ENCODE results near the gene SDHAF3.
A peak's percentile ranks its signal among the peaks of the same experiment; 100 is the strongest.
"Not testable (repeated sequence)": the region's sequence is repeated elsewhere in the genome, so short reads cannot be mapped to it uniquely, and the experiment has no call there.

SDHAF3 gene

GRCh38 chr7:97117372-97118188 lies at the start of gene SDHAF3:
Gene SDHAF3 (plus strand): TSS chr7:97117698. CDS start chr7:97117724, 26 bp downstream.
- peak; percentile 71 for FAIRE-seq
- TF ChIP-seq CTCF (IDR thresholded peaks at IDR 0.05; ENCODE audit: insufficient read depth, missing control alignments), result peak; percentile 23

GRCh38 chr7:97072025-97072424 lies 45.5 kb upstream of the SDHAF3 start:
- not testable (repeated sequence) for DNase-seq (ENCODE audit: insufficient read length, low spot score); FAIRE-seq

More at GRCh38 chr7:97117372-97118188, at the start of gene SDHAF3:
- peak; percentile 62 for DNase-seq (ENCODE audit: insufficient read length, low spot score)

- FAIRE-seq (no peak), DNase-seq (ENCODE audit: insufficient read length, low spot score) (no peak)
- TF ChIP-seq CTCF (IDR thresholded peaks at IDR 0.05; ENCODE audit: insufficient read depth, missing control alignments), result no peak
Measured at GRCh38 chr7:97075928-97076327, 41.6 kb upstream of the SDHAF3 start.

- DNase-seq (ENCODE audit: insufficient read length, low spot score) (no peak), FAIRE-seq (no peak)
- TF ChIP-seq CTCF (IDR thresholded peaks at IDR 0.05; ENCODE audit: insufficient read depth, missing control alignments), result no peak
Measured at GRCh38 chr7:97078023-97078969, 39.2 kb upstream of the SDHAF3 start.

- TF ChIP-seq CTCF (IDR thresholded peaks at IDR 0.05; ENCODE audit: insufficient read depth, missing control alignments), result no peak
- DNase-seq (ENCODE audit: insufficient read length, low spot score) (no peak), FAIRE-seq (no peak)
Measured at GRCh38 chr7:97079300-97079699, 38.2 kb upstream of the SDHAF3 start.

- no peak for TF ChIP-seq CTCF (IDR thresholded peaks at IDR 0.05; ENCODE audit: insufficient read depth, missing control alignments)
- no peak for FAIRE-seq
- DNase-seq (ENCODE audit: insufficient read length, low spot score), result no peak
Measured at GRCh38 chr7:97081521-97082300, 35.8 kb upstream of the SDHAF3 start.

- TF ChIP-seq CTCF (IDR thresholded peaks at IDR 0.05; ENCODE audit: insufficient read depth, missing control alignments), result no peak
- FAIRE-seq, result no peak
Measured at GRCh38 chr7:97088364-97088763, 29.1 kb upstream of the SDHAF3 start.

More at GRCh38 chr7:97088364-97088763, 29.1 kb upstream of the SDHAF3 start:
- DNase-seq (ENCODE audit: insufficient read length, low spot score), result no peak

Data from D721Med (cell line).